Astrocyte (in vitro differentiated cells and primary cell): ENCODE data around the gene CYP3A4.

Source experiments
- CTCF ChIP-seq: IDR thresholded peaks from 2 replicates; pipeline ENCODE4 v1.5.1; 2011; ENCODE audit warnings: low read depth, mild to moderate bottlenecking, inconsistent platforms, low read length, moderate library complexity; ENCODE audit not compliant: insufficient read depth
- EZH2 ChIP-seq: IDR thresholded peaks from 2 replicates; pipeline ENCODE4 v1.6.1; 2012; ENCODE audit warnings: mild to moderate bottlenecking, low read length, inconsistent platforms; ENCODE audit not compliant: insufficient read depth

GRCh38 chr7:99825873-99826272 lies 41.9 kb upstream of the CYP3A4 start:
- TF ChIP-seq CTCF (no peak), EZH2 (no peak)
